ENCODE results near the gene GAB1.

Gene GAB1

DNA sequence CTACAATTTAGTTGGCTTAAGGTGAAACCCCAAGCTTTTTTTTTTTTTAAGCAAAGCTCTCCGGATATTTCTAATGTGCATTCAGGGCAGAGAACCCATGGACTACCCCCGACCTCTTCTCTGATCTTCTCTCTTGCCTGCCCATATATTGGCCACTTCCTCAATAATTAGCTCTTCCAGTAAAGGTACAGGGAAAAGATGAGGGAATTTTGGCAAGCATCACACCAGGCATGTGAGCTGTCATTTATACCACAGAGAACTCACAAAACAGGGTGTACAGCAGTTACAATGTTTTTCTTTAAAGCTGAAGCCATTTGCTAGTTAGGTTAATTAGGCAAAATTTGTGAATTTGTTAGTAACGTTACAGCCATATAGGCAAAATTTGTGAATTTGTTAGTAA is 73.3 kb downstream of the GAB1 start:
- no peak overlapping the region for H3K4me3 ChIP-seq (ENCODE audit: low read depth, low read length)
- no peak overlapping the region for H3K27ac ChIP-seq
- H3K9ac ChIP-seq: no peak overlapping the region

GRCh38 chr4:143411527-143412419 is 75.1 kb downstream of the GAB1 start:
- H3K4me3 ChIP-seq (ENCODE audit: low read depth, low read length): no peak overlapping the region
- peak overlapping the region; percentile 48 for H3K4me2 ChIP-seq (ENCODE audit: low read length)
- no peaks in the 10 kb centered on the region for H3K9me3 ChIP-seq (ENCODE audit: control insufficient read depth, low read length)
- H3K27me3 ChIP-seq (ENCODE audit: control insufficient read depth, insufficient read depth, low read length): no peaks in the 10 kb centered on the region
- H3K36me3 ChIP-seq (ENCODE audit: control insufficient read depth, insufficient read depth, low read length): no peaks in the 10 kb centered on the region
- peak overlapping the region; percentile 25 for H3K27ac ChIP-seq
- H3K79me2 ChIP-seq: peaks cover 3% of the 10 kb centered on the region
- peaks cover 8% of the 10 kb centered on the region for H3K4me1 ChIP-seq
- H3K9ac ChIP-seq: no peak overlapping the region
- H2AFZ ChIP-seq: peak overlapping the region; percentile 11
- TF ChIP-seq, protein P1, sequence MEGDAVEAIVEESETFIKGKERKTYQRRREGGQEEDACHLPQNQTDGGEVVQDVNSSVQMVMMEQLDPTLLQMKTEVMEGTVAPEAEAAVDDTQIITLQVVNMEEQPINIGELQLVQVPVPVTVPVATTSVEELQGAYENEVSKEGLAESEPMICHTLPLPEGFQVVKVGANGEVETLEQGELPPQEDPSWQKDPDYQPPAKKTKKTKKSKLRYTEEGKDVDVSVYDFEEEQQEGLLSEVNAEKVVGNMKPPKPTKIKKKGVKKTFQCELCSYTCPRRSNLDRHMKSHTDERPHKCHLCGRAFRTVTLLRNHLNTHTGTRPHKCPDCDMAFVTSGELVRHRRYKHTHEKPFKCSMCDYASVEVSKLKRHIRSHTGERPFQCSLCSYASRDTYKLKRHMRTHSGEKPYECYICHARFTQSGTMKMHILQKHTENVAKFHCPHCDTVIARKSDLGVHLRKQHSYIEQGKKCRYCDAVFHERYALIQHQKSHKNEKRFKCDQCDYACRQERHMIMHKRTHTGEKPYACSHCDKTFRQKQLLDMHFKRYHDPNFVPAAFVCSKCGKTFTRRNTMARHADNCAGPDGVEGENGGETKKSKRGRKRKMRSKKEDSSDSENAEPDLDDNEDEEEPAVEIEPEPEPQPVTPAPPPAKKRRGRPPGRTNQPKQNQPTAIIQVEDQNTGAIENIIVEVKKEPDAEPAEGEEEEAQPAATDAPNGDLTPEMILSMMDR (IDR thresholded peaks at IDR 0.05): no peak

More for the DNA sequence above, 73.3 kb downstream of the GAB1 start:
- Histone ChIP-seq H3K79me2 (peaks cover 3% of the 10 kb centered on the region), H3K4me2 (ENCODE audit: low read length) (no peak overlapping the region), H3K9me3 (ENCODE audit: control insufficient read depth, low read length) (no peaks in the 10 kb centered on the region), H2AFZ (no peak overlapping the region), H3K27me3 (ENCODE audit: control insufficient read depth, insufficient read depth, low read length) (no peaks in the 10 kb centered on the region), H3K4me1 (peaks cover 15% of the 10 kb centered on the region), H3K36me3 (ENCODE audit: control insufficient read depth, insufficient read depth, low read length) (no peaks in the 10 kb centered on the region)
- TF ChIP-seq, protein P1 (IDR thresholded peaks at IDR 0.05): no peak

- peaks cover 3% of the 10 kb centered on the region for H3K79me2 ChIP-seq
- H3K36me3 ChIP-seq (ENCODE audit: control insufficient read depth, insufficient read depth, low read length): no peaks in the 10 kb centered on the region
- TF ChIP-seq, protein P1 (IDR thresholded peaks at IDR 0.05): no peak
- H2AFZ ChIP-seq: no peak overlapping the region
- H3K27ac ChIP-seq: no peak overlapping the region
- H3K9me3 ChIP-seq (ENCODE audit: control insufficient read depth, low read length): no peaks in the 10 kb centered on the region
- H3K4me1 ChIP-seq: peaks cover 5% of the 10 kb centered on the region
- H3K27me3 ChIP-seq (ENCODE audit: control insufficient read depth, insufficient read depth, low read length): no peaks in the 10 kb centered on the region
- H3K9ac ChIP-seq: no peak overlapping the region
- no peak overlapping the region for H3K4me2 ChIP-seq (ENCODE audit: low read length)
- H3K4me3 ChIP-seq (ENCODE audit: low read depth, low read length): no peak overlapping the region
Measured at GRCh38 chr4:143412420-143412758, 75.7 kb downstream of the GAB1 start.

- TF ChIP-seq, protein P1 (IDR thresholded peaks at IDR 0.05): no peak
- H3K36me3 ChIP-seq (ENCODE audit: control insufficient read depth, insufficient read depth, low read length): no peaks in the 10 kb centered on the region
- H3K9ac ChIP-seq: no peak overlapping the region
- H3K27me3 ChIP-seq (ENCODE audit: control insufficient read depth, insufficient read depth, low read length): no peaks in the 10 kb centered on the region
- H3K4me3 ChIP-seq (ENCODE audit: low read depth, low read length): no peak overlapping the region
- no peak overlapping the region for H3K27ac ChIP-seq
- H2AFZ ChIP-seq: no peak overlapping the region
- no peaks in the 10 kb centered on the region for H3K4me1 ChIP-seq
- no peaks in the 10 kb centered on the region for H3K9me3 ChIP-seq (ENCODE audit: control insufficient read depth, low read length)
- no peak overlapping the region for H3K4me2 ChIP-seq (ENCODE audit: low read length)
- no peaks in the 10 kb centered on the region for H3K79me2 ChIP-seq
Measured at GRCh38 chr4:143417679-143418403, 81.2 kb downstream of the GAB1 start.

Measured in parathyroid adenoma (tissue), 2 donors.